ENCODE data around the gene BABAM2. TPM values are rescaled to one million over a fixed set of nuclear protein-coding genes. Genes with fewer than 3 reads are reported as not detected.

BABAM2 gene
- total and polyA plus RNA-seq, 9 of the 15 experiments (the other 6 are each of a cell fraction or from before 2014, with no cell fraction given) = 10.9 to 37.4 (median 25.6) TPM

DNA sequence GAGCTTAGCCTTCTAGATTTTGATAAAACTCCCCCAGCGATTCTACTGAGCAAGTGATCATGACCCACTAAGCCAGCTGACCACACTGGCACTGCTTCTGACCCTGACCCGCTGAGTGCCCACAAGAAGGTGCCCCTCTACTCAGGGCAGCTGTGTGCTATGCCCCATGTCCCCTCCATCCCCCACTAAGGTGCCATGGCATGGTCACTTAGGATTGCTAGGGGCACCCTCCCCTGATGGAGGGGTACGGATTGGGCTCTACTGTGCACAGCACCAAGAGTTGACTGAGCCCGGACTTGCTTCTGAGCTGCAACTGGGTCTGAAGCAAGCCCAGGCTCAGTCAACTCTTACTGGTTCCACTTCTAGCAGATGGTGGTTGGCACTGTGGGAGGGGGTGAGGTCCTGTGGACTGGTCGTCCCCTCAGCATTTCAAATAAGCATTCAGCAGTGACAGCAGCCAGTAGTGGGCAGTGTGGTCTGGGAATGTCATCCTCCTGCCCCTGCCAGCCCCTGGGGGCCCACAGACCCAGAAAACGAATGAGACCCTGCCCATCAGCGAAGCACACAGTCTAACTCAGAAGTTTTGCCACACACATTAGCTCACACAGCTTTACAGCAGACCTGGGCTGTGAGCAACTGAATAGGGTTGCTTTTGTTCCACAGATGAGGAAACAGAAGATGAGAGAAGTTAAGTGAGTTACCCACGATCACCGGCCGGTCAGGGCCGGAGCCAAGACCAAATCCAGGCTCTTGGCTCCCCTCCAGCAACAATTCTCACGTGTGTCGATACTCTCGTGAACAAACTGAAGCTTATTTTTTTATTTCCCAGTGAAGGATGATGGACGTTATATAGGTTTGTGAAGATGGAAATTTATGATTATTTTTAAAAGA lies 450.0 kb downstream of the BABAM2 start (continued):
- TF ChIP-seq, protein P1, sequence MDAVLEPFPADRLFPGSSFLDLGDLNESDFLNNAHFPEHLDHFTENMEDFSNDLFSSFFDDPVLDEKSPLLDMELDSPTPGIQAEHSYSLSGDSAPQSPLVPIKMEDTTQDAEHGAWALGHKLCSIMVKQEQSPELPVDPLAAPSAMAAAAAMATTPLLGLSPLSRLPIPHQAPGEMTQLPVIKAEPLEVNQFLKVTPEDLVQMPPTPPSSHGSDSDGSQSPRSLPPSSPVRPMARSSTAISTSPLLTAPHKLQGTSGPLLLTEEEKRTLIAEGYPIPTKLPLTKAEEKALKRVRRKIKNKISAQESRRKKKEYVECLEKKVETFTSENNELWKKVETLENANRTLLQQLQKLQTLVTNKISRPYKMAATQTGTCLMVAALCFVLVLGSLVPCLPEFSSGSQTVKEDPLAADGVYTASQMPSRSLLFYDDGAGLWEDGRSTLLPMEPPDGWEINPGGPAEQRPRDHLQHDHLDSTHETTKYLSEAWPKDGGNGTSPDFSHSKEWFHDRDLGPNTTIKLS (IDR thresholded peaks at IDR 0.05; ENCODE audit: borderline replicate concordance, low read depth) = no peak
- TF ChIP-seq COPS2 (conservative IDR thresholded peaks at IDR 0.05) (no peak), BCOR (IDR thresholded peaks at IDR 0.05) (no peak)

DNA sequence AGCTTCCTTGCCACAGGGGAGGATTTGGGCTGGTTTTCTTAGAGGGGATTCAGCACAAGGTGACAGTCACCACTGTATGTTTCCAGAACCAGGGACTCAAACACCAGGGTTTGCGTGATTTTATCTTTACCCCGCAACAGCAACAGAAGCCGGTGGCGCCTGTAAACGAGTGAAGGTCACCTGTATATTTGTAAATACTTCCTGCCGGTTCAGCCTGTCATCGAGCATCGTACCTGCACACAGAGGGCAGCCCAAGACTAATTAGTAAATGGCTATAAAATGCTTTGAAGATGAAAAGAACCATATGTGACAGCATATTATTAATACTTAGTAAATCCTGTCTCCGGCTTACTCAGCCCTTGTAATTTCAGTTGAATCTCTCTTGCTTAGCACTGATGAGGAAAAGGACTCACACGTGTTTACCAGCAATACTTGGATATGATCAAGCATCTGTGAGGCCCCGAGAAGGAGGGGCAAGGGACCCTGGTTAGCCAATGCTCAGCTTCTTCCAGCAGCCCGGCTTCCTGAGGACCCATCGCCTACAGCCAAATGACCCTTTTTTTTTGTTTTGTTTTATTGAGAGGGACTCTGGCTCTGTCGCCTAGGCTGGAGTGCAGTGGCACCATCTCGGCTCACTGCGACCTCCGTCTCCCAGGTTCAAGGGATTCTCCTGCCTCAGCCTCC lies 450.8 kb downstream of the BABAM2 start:
- in situ Hi-C loops (cut with MboI) = no loop called here
- no peak for FAIRE-seq
- no TSS peak for BruUV-seq (replicated peaks)
- Histone ChIP-seq H3K4me3 (no peak overlapping the region), H3K9me3 (replicated peaks; ENCODE audit: control insufficient read depth, insufficient read depth, low read depth, low read length) (no peaks in the 10 kb centered on the region), H3K4me1 (replicated peaks in 1 of 2; ENCODE audit: control insufficient read depth in 2 of 2, insufficient read depth in 2 of 2, low read length in 2 of 2) (peaks cover 18 to 21% of the 10 kb centered on the region in 2 experiments), H3K4me2 (ENCODE audit: insufficient read depth, low read length) (no peak overlapping the region), H3K27ac (ENCODE audit: extremely low read depth, low read depth, low read length) (no peak overlapping the region), H3K9me1 (ENCODE audit: control insufficient read depth, insufficient read depth, low read length) (no peaks in the 10 kb centered on the region), H4K20me1 (replicated peaks; ENCODE audit: control insufficient read depth, insufficient read depth, low read length) (no peaks in the 10 kb centered on the region), H3K79me2 (ENCODE audit: control insufficient read depth, insufficient read depth, low read length) (no peaks in the 10 kb centered on the region), H2AFZ (ENCODE audit: low read depth, low read length) (no peak overlapping the region), H3K9ac (ENCODE audit: insufficient read depth in 1 of 2, low read depth in 2 of 2, low read length in 2 of 2) (no peak overlapping the region), H3K27me3 (ENCODE audit: control insufficient read depth in 2 of 2, insufficient read depth in 2 of 2, low read length in 2 of 2) (no peaks in the 10 kb centered on the region), H3K36me3 (ENCODE audit: control insufficient read depth, insufficient read depth, low read length) (no peaks in the 10 kb centered on the region)
- DNase-seq (ENCODE audit: extremely low read depth in 1 of 4, low spot score in 3 of 4) = no peak
- ATAC-seq = no peak
- 70% methylated on average over 15 of the region's 17 CpGs for WGBS (ENCODE audit: insufficient coverage, low coverage, missing lambda C conversion rate)
- POLR2A ChIA-PET = interaction anchor here (0.6 to 2.6 kb wide), 4 partner anchors 9 to 28 kb away, joined by 3 to 10 read pairs (median 5); no protein-coding TSS in a partner anchor
- intact Hi-C loops (cut with micrococcal nuclease) = no loop called here
- CTCF ChIA-PET (ENCODE audit: low intra/inter-chr PET ratio) = no interaction called here
- no peak for TF ChIP-seq PTBP1 (IDR thresholded peaks at IDR 0.05; ENCODE audit: low read depth, low read length)
- TF ChIP-seq, protein P2, sequence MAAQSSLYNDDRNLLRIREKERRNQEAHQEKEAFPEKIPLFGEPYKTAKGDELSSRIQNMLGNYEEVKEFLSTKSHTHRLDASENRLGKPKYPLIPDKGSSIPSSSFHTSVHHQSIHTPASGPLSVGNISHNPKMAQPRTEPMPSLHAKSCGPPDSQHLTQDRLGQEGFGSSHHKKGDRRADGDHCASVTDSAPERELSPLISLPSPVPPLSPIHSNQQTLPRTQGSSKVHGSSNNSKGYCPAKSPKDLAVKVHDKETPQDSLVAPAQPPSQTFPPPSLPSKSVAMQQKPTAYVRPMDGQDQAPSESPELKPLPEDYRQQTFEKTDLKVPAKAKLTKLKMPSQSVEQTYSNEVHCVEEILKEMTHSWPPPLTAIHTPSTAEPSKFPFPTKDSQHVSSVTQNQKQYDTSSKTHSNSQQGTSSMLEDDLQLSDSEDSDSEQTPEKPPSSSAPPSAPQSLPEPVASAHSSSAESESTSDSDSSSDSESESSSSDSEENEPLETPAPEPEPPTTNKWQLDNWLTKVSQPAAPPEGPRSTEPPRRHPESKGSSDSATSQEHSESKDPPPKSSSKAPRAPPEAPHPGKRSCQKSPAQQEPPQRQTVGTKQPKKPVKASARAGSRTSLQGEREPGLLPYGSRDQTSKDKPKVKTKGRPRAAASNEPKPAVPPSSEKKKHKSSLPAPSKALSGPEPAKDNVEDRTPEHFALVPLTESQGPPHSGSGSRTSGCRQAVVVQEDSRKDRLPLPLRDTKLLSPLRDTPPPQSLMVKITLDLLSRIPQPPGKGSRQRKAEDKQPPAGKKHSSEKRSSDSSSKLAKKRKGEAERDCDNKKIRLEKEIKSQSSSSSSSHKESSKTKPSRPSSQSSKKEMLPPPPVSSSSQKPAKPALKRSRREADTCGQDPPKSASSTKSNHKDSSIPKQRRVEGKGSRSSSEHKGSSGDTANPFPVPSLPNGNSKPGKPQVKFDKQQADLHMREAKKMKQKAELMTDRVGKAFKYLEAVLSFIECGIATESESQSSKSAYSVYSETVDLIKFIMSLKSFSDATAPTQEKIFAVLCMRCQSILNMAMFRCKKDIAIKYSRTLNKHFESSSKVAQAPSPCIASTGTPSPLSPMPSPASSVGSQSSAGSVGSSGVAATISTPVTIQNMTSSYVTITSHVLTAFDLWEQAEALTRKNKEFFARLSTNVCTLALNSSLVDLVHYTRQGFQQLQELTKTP (IDR thresholded peaks at IDR 0.05; ENCODE audit: low read depth in 1 of 2, partially characterized antibody in 2 of 2) = no peak
- TF ChIP-seq, protein P3, sequence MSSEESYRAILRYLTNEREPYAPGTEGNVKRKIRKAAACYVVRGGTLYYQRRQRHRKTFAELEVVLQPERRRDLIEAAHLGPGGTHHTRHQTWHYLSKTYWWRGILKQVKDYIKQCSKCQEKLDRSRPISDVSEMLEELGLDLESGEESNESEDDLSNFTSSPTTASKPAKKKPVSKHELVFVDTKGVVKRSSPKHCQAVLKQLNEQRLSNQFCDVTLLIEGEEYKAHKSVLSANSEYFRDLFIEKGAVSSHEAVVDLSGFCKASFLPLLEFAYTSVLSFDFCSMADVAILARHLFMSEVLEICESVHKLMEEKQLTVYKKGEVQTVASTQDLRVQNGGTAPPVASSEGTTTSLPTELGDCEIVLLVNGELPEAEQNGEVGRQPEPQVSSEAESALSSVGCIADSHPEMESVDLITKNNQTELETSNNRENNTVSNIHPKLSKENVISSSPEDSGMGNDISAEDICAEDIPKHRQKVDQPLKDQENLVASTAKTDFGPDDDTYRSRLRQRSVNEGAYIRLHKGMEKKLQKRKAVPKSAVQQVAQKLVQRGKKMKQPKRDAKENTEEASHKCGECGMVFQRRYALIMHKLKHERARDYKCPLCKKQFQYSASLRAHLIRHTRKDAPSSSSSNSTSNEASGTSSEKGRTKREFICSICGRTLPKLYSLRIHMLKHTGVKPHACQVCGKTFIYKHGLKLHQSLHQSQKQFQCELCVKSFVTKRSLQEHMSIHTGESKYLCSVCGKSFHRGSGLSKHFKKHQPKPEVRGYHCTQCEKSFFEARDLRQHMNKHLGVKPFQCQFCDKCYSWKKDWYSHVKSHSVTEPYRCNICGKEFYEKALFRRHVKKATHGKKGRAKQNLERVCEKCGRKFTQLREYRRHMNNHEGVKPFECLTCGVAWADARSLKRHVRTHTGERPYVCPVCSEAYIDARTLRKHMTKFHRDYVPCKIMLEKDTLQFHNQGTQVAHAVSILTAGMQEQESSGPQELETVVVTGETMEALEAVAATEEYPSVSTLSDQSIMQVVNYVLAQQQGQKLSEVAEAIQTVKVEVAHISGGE (CRISPR knock-in tag; IDR thresholded peaks at IDR 0.05) = no peak
- TF ChIP-seq RBM17 (IDR thresholded peaks at IDR 0.05; ENCODE audit: borderline replicate concordance, low read depth, low read length) = no peak
